Gastroesophageal sphincter (tissue), 3 donors: ENCODE data around the gene RPS6KC1.

Experiments
- CTCF ChIP-seq, 4 experiments: fragments of 200-600 bp in 2 of 4; fragments of 450-650 bp in 2 of 4; sonication (generic) in 1 of 4; IDR thresholded peaks; one replicate each; pipeline ENCODE4 v1.5.1; 2017 to 2019; ENCODE audit warnings: antibody characterized with exemption in 4 of 4, mild to moderate bottlenecking in 2 of 4, moderate library complexity in 2 of 4
- POLR2AphosphoS5 ChIP-seq: sonication (generic); formaldehyde crosslinking; IDR thresholded peaks from one replicate; pipeline ENCODE4 v1.6.1; 2017; ENCODE audit warnings: antibody characterized with exemption

DNA sequence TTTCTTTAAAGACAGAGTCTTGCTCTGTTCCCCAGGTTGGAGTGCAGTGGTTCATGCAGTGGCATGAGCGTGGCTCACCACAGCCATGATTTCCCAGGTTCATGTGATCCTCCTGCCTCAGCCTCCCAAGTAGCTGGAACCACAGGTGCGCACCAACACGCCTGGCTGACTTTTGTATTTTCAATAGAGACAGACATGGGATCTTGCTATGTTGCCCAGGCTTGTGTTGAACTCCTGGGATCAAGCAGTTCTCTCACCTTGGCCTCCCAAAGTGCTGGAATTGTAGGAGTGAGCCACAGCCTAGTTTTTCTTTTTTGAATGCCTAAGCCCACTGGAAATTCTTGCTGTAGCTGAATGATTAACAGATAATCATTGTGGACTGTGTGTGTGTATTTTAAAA is 113.5 kb downstream of the RPS6KC1 start:
- TF ChIP-seq CTCF (IDR thresholded peaks at IDR 0.05) (no peak), POLR2AphosphoS5 (no peak)
